Fibroblast of lung (primary cell): ENCODE data around the gene LRRK1. TPM values are rescaled to one million over a fixed set of nuclear protein-coding genes. Genes with fewer than 3 reads are reported as not detected.

Experiments used
- DNase-seq, 2 donors: peaks; one replicate each; pipeline versions ENCODE4 v3.0.0 to v3.0.0-alpha.2; 2010; ENCODE audit warnings: low read depth in 2 of 2
- H2AFZ ChIP-seq: 2 replicates; pipeline ENCODE4 v1.5.1; 2012; ENCODE audit warnings: low read length, control low read depth, inconsistent platforms
- H3K27ac ChIP-seq: 2 replicates; pipeline ENCODE4 v1.5.1; 2011; ENCODE audit warnings: low read length, control low read depth; ENCODE audit not compliant: insufficient read depth
- H3K27me3 ChIP-seq: 2 replicates; pipeline ENCODE4 v1.5.1; 2011; ENCODE audit warnings: mild to moderate bottlenecking, low read length; ENCODE audit not compliant: control insufficient read depth, insufficient read depth
- H3K36me3 ChIP-seq: 2 replicates; pipeline ENCODE4 v1.5.1; 2011; ENCODE audit warnings: low read length; ENCODE audit not compliant: control insufficient read depth, insufficient read depth
- H3K4me1 ChIP-seq: 2 replicates; pipeline ENCODE4 v1.5.1; 2011; ENCODE audit warnings: low read length; ENCODE audit not compliant: control insufficient read depth, insufficient read depth; ENCODE audit errors: extremely low read depth
- H3K4me2 ChIP-seq: 2 replicates; pipeline ENCODE4 v1.5.1; 2011; ENCODE audit warnings: low read length, control low read depth; ENCODE audit not compliant: insufficient read depth; ENCODE audit errors: extremely low read depth
- H3K4me3 ChIP-seq, 4 experiments: fragments of 200-600 bp in 1 of 4; sonication (generic) in 1 of 4; replicated peaks in 1 of 4; 2 replicates each; pipeline ENCODE4 v1.5.1; 2011 to 2016; ENCODE audit warnings: low read length in 4 of 4, low read depth in 3 of 4, mild to moderate bottlenecking in 3 of 4, control low read depth in 2 of 4, inconsistent platforms in 1 of 4, mixed read lengths in 1 of 4; ENCODE audit not compliant: insufficient read depth in 1 of 4; ENCODE audit errors: control extremely low read depth in 1 of 4
- H3K79me2 ChIP-seq: 2 replicates; pipeline ENCODE4 v1.5.1; 2012; ENCODE audit warnings: mild to moderate bottlenecking, low read length, inconsistent platforms; ENCODE audit not compliant: control insufficient read depth, insufficient read depth
- H3K9ac ChIP-seq: 2 replicates; pipeline ENCODE4 v1.5.1; 2011; ENCODE audit warnings: mild to moderate bottlenecking, low read length, control low read depth; ENCODE audit not compliant: insufficient read depth
- H3K9me3 ChIP-seq: 2 replicates; pipeline ENCODE4 v1.5.1; 2012; ENCODE audit warnings: low read depth, low read length; ENCODE audit not compliant: control insufficient read depth, insufficient read depth
- H4K20me1 ChIP-seq: 2 replicates; pipeline ENCODE4 v1.5.1; 2011; ENCODE audit warnings: low read length; ENCODE audit not compliant: control insufficient read depth, insufficient read depth; ENCODE audit errors: extremely low read depth
- CTCF ChIP-seq, 2 donors: IDR thresholded peaks in 1 of 2; conservative IDR thresholded peaks in 1 of 2; 1 replicate in 1 of 2; 2 replicates in 1 of 2; pipeline ENCODE4 v1.5.1; 2011 to 2012; ENCODE audit warnings: low read length in 2 of 2, control low read depth in 1 of 2, inconsistent platforms in 1 of 2, low read depth in 1 of 2, mild to moderate bottlenecking in 1 of 2
- EZH2 ChIP-seq: IDR thresholded peaks from 2 replicates; pipeline ENCODE4 v1.5.1; 2012; ENCODE audit warnings: low read length, control low read depth, mild to moderate bottlenecking; ENCODE audit errors: missing control alignments
- polyA plus RNA-seq, 2 donors: library from polyadenylated mRNA; depleted of rRNA in 1 of 2; stranded (reverse) in 1 of 2; unstranded in 1 of 2; fragments of >200 nt; gene quantifications; 2 replicates each; pipeline ENCODE4 v1.2.1, GENCODE V29; 2011 to 2012; ENCODE audit warnings: missing spikeins in 1 of 2
- total RNA-seq: library from RNA; depleted of rRNA; stranded (reverse); fragments of >200 nt; gene quantifications from 2 replicates; pipeline ENCODE4 v1.2.1, GENCODE V29; 2014

Gene LRRK1
- total and polyA plus RNA-seq, 2 donors (not counting 1 experiment from before 2014, with no cell fraction given) = 3.8 to 12.2 TPM

GRCh38 chr15:100941536-100941935 lies 22.4 kb downstream of the LRRK1 start:
- H3K27me3 ChIP-seq = no peaks in the 10 kb centered on the region
- H3K4me3 ChIP-seq = no peak overlapping the region
- no peak overlapping the region for H3K27ac ChIP-seq
- no peaks in the 10 kb centered on the region for H3K36me3 ChIP-seq
- H3K9ac ChIP-seq = no peak overlapping the region
- H3K4me1 ChIP-seq = peaks cover 2% of the 10 kb centered on the region
- no peak for DNase-seq
- TF ChIP-seq EZH2 (no peak), CTCF (conservative IDR thresholded peaks at IDR 0.05 in 1 of 2, IDR thresholded peaks at IDR 0.05 in 1 of 2; ENCODE audit: low read depth in 1 of 2, low read length in 2 of 2) (no peak)
- H2AFZ ChIP-seq = no peak overlapping the region
- no peaks in the 10 kb centered on the region for H3K9me3 ChIP-seq
- no peak overlapping the region for H3K4me2 ChIP-seq
- no peaks in the 10 kb centered on the region for H3K79me2 ChIP-seq
- no peaks in the 10 kb centered on the region for H4K20me1 ChIP-seq

GRCh38 chr15:100942656-100943425 lies 23.7 kb downstream of the LRRK1 start:
- H3K27ac ChIP-seq = no peak overlapping the region
- no peaks in the 10 kb centered on the region for H3K79me2 ChIP-seq
- H3K4me3 ChIP-seq = no peak overlapping the region
- H3K27me3 ChIP-seq = no peaks in the 10 kb centered on the region
- H3K4me1 ChIP-seq = peaks cover 2% of the 10 kb centered on the region
- TF ChIP-seq EZH2 = no peak
- no peak for TF ChIP-seq CTCF (conservative IDR thresholded peaks at IDR 0.05 in 1 of 2, IDR thresholded peaks at IDR 0.05 in 1 of 2; ENCODE audit: low read depth in 1 of 2, low read length in 2 of 2)
- no peak overlapping the region for H3K4me2 ChIP-seq
- H2AFZ ChIP-seq = no peak overlapping the region
- no peaks in the 10 kb centered on the region for H4K20me1 ChIP-seq
- DNase-seq = no peak
- H3K36me3 ChIP-seq = no peaks in the 10 kb centered on the region
- no peak overlapping the region for H3K9ac ChIP-seq
- H3K9me3 ChIP-seq = no peaks in the 10 kb centered on the region

GRCh38 chr15:100944244-100944895 lies 25.2 kb downstream of the LRRK1 start:
- peak overlapping the region; percentile 28 for H3K4me2 ChIP-seq
- no peaks in the 10 kb centered on the region for H3K36me3 ChIP-seq
- DNase-seq = peak in 1 of 2 donors; percentile 36

More at GRCh38 chr15:100944244-100944895, 25.2 kb downstream of the LRRK1 start:
- Histone ChIP-seq H3K4me3 (peak overlapping the region in 1 of 4 experiments; percentile 9), H3K27me3 (no peaks in the 10 kb centered on the region), H3K9ac (no peak overlapping the region), H3K79me2 (no peaks in the 10 kb centered on the region), H3K9me3 (no peaks in the 10 kb centered on the region), H4K20me1 (no peaks in the 10 kb centered on the region), H3K27ac (no peak overlapping the region), H2AFZ (no peak overlapping the region), H3K4me1 (peaks cover 2% of the 10 kb centered on the region)
- no peak for TF ChIP-seq CTCF (conservative IDR thresholded peaks at IDR 0.05 in 1 of 2, IDR thresholded peaks at IDR 0.05 in 1 of 2; ENCODE audit: low read depth in 1 of 2, low read length in 2 of 2)
- no peak for TF ChIP-seq EZH2
